IMR-90 (cell line): Measurements from ENCODE around the gene RABEP2. TPM values are rescaled to one million over a fixed set of nuclear protein-coding genes. Genes with fewer than 3 reads are reported as not detected.

ENCODE experiments used
- ATAC-seq: fragments of 200-7000 bp; cut with Tn5 transposase; 2 replicates; pipeline ENCODE4 v1.9.1; 2020; ENCODE audit warnings: low read depth, mild to moderate bottlenecking, moderate library complexity
- BruUV-seq: library from RNA; stranded (reverse); fragments of 400-500 nt; replicated peaks from 2 replicates; lab custom pipeline; 2021; lab: Mats Ljungman, UMichigan
- CTCF ChIA-PET: fragments of 300-600 bp; formaldehyde crosslinking; extraction: SDS; loops from one replicate; lab custom pipeline; 2021; ENCODE audit warnings: antibody characterized with exemption; lab: Yijun Ruan, JAX
- POLR2A ChIA-PET: fragments of 300-600 bp; sonication (Branson Sonifier 250); formaldehyde crosslinking; loops from one replicate; lab custom pipeline; 2022; ENCODE audit warnings: antibody characterized with exemption; ENCODE audit not compliant: unreplicated experiment; lab: Charles Lee
- DNase-seq: peaks from one replicate; pipeline ENCODE4 v3.0.0; 2013
- H2AFZ ChIP-seq: replicated peaks from 2 replicates; pipeline ENCODE3; 2013; ENCODE audit warnings: low read length, mild to moderate bottlenecking; ENCODE audit not compliant: poor library complexity
- H2AK5ac ChIP-seq: 2 replicates; pipeline ENCODE4 v1.6.1; 2013; ENCODE audit warnings: low read depth, low read length, inconsistent platforms
- H2AK9ac ChIP-seq: replicated peaks from 2 replicates; pipeline ENCODE3; 2013; ENCODE audit warnings: mild to moderate bottlenecking, low read depth, low read length, moderate library complexity; ENCODE audit not compliant: poor library complexity
- H2BK120ac ChIP-seq: 2 replicates; pipeline ENCODE4 v1.6.1; 2013; ENCODE audit warnings: low read depth, low read length, inconsistent platforms
- H2BK15ac ChIP-seq: 3 replicates; pipeline ENCODE4 v1.6.1; 2013; ENCODE audit warnings: low read depth, low read length, inconsistent platforms
- H2BK20ac ChIP-seq: 2 replicates; pipeline ENCODE4 v1.6.1; 2013; ENCODE audit warnings: low read depth, mild to moderate bottlenecking, inconsistent platforms, low read length, moderate library complexity
- H2BK5ac ChIP-seq: 2 replicates; pipeline ENCODE4 v1.6.1; 2013; ENCODE audit warnings: mild to moderate bottlenecking, low read depth, low read length, inconsistent platforms; ENCODE audit not compliant: poor library complexity, severe bottlenecking
- H3K14ac ChIP-seq: replicated peaks from 2 replicates; pipeline ENCODE4 v1.6.1; 2013; ENCODE audit warnings: low read depth, low read length, inconsistent platforms
- H3K18ac ChIP-seq: 2 replicates; pipeline ENCODE4 v1.6.1; 2013; ENCODE audit warnings: low read depth, low read length, control low read depth
- H3K23ac ChIP-seq: 2 replicates; pipeline ENCODE4 v1.6.1; 2013; ENCODE audit warnings: low read depth, low read length, inconsistent platforms
- H3K27ac ChIP-seq: 2 replicates; pipeline ENCODE4 v1.5.1; 2013; ENCODE audit warnings: mild to moderate bottlenecking, control low read depth, low read length; ENCODE audit not compliant: insufficient read depth
- H3K27me3 ChIP-seq: 2 replicates; pipeline ENCODE4 v1.6.1; 2013; ENCODE audit warnings: low read length; ENCODE audit not compliant: control insufficient read depth, insufficient read depth
- H3K36me3 ChIP-seq: 2 replicates; pipeline ENCODE4 v1.6.1; 2013; ENCODE audit warnings: low read length, mixed read lengths; ENCODE audit not compliant: control insufficient read depth, insufficient read depth
- H3K4ac ChIP-seq: 2 replicates; pipeline ENCODE4 v1.6.1; 2013; ENCODE audit warnings: low read depth, low read length, inconsistent platforms
- H3K4me1 ChIP-seq: 2 replicates; pipeline ENCODE4 v1.6.1; 2013; ENCODE audit warnings: low read length, mixed read lengths; ENCODE audit not compliant: control insufficient read depth, insufficient read depth
- H3K4me2 ChIP-seq: 2 replicates; pipeline ENCODE4 v1.6.1; 2013; ENCODE audit warnings: low read depth, mild to moderate bottlenecking, control low read depth, low read length, moderate library complexity
- H3K4me3 ChIP-seq: 2 replicates; pipeline ENCODE4 v1.5.1; 2013; ENCODE audit warnings: low read depth, mild to moderate bottlenecking, control low read depth, low read length, moderate library complexity; ENCODE audit not compliant: insufficient read depth
- H3K56ac ChIP-seq: 2 replicates; pipeline ENCODE4 v1.6.1; 2013; ENCODE audit warnings: low read length, inconsistent platforms; ENCODE audit not compliant: insufficient read depth; ENCODE audit errors: extremely low read depth
- H3K79me1 ChIP-seq, 2 experiments: 2 replicates each; pipeline ENCODE4 v1.6.1; 2013; ENCODE audit warnings: low read length in 2 of 2, inconsistent platforms in 1 of 2, low read depth in 1 of 2
- H3K9ac ChIP-seq: 2 replicates; pipeline ENCODE4 v1.6.1; 2013; ENCODE audit warnings: low read depth, low read length, control low read depth
- H3K9me1 ChIP-seq: 2 replicates; pipeline ENCODE4 v1.6.1; 2013; ENCODE audit warnings: low read length, inconsistent platforms; ENCODE audit not compliant: insufficient read depth
- H3K9me3 ChIP-seq: 2 replicates; pipeline ENCODE4 v1.6.1; 2013; ENCODE audit warnings: low read length; ENCODE audit not compliant: control insufficient read depth, insufficient read depth
- H4K20me1 ChIP-seq: 2 replicates; pipeline ENCODE4 v1.6.1; 2013; ENCODE audit warnings: low read length, inconsistent platforms; ENCODE audit not compliant: insufficient read depth
- H4K5ac ChIP-seq: 2 replicates; pipeline ENCODE4 v1.6.1; 2013; ENCODE audit warnings: mild to moderate bottlenecking, low read depth, low read length, control low read depth
- H4K8ac ChIP-seq, 2 experiments: 2 replicates each; pipeline ENCODE4 v1.6.1; 2013; ENCODE audit warnings: low read depth in 2 of 2, low read length in 2 of 2, control low read depth in 1 of 2, inconsistent platforms in 1 of 2
- H4K91ac ChIP-seq: 2 replicates; pipeline ENCODE4 v1.6.1; 2013; ENCODE audit warnings: low read depth, low read length, inconsistent platforms; ENCODE audit not compliant: insufficient read depth
- CEBPB ChIP-seq: IDR thresholded peaks from 2 replicates; pipeline ENCODE4 v1.6.1; 2012; ENCODE audit warnings: low read depth, low read length, improper control_type of control experiment
- CHD1 ChIP-seq: IDR thresholded peaks from 2 replicates; pipeline ENCODE4 v1.6.1; 2012; ENCODE audit warnings: low read depth, low read length, improper control_type of control experiment
- FOS ChIP-seq: fragments of 150-350 bp; IDR thresholded peaks from 2 replicates; pipeline ENCODE4 v1.6.1; 2016; ENCODE audit warnings: low read depth, low read length
- MAFK ChIP-seq: IDR thresholded peaks from 2 replicates; pipeline ENCODE4 v1.6.1; 2012; ENCODE audit warnings: low read depth, low read length, improper control_type of control experiment
- MAZ ChIP-seq: IDR thresholded peaks from 2 replicates; pipeline ENCODE4 v1.6.1; 2012; ENCODE audit warnings: low read depth, mild to moderate bottlenecking, low read length, improper control_type of control experiment, moderate library complexity, borderline replicate concordance
- MXI1 ChIP-seq: IDR thresholded peaks from 2 replicates; pipeline ENCODE4 v1.6.1; 2012; ENCODE audit warnings: low read depth, mild to moderate bottlenecking, low read length, moderate library complexity, borderline replicate concordance
- POLR2A ChIP-seq: IDR thresholded peaks from 2 replicates; pipeline ENCODE4 v1.6.1; 2012; ENCODE audit warnings: mild to moderate bottlenecking, low read depth, low read length
- RAD21 ChIP-seq: IDR thresholded peaks from 2 replicates; pipeline ENCODE4 v1.6.1; 2012; ENCODE audit warnings: low read length, improper control_type of control experiment
- RCOR1 ChIP-seq: IDR thresholded peaks from 2 replicates; pipeline ENCODE4 v1.6.1; 2012; ENCODE audit warnings: mild to moderate bottlenecking, low read length, improper control_type of control experiment; ENCODE audit not compliant: insufficient replicate concordance
- SMC3 ChIP-seq: fragments of 150-350 bp; IDR thresholded peaks from 2 replicates; pipeline ENCODE4 v1.6.1; 2016; ENCODE audit warnings: low read depth, mild to moderate bottlenecking, antibody characterized with exemption, low read length, moderate library complexity
- WGBS, 2 experiments: methylation state at CpG; one replicate each; pipeline versions ENCODE4 v1.1.5 to v1.1.7; 2013; ENCODE audit warnings: missing lambda C conversion rate in 2 of 2; ENCODE audit not compliant: insufficient read length in 1 of 2; ENCODE audit errors: extremely low coverage in 2 of 2; 5-methylcytosine and 5-hydroxymethylcytosine counted together
- dilution Hi-C: fragments of 300-500 bp; cut with HindIII; formaldehyde crosslinking; loops from one replicate; pipeline ENCODE4 v1.14.3; 2018; ENCODE audit warnings: low sequenced_read_pairs; ENCODE audit not compliant: unreplicated experiment
- in situ Hi-C: fragments of 300-500 bp; cut with MboI; formaldehyde crosslinking; loops from 3 replicates; pipeline ENCODE4 v1.14.3; 2019; ENCODE audit warnings: low sequenced_read_pairs, inconsistent platforms, mixed read lengths
- intact Hi-C: fragments of 100-400 bp; cut with micrococcal nuclease; formaldehyde crosslinking; loops from 2 replicates; pipeline ENCODE4 v1.10.0; 2022
- polyA plus RNA-seq, 3 experiments: library from polyadenylated mRNA; depleted of rRNA; stranded (reverse); fragments of >200 nt; gene quantifications; 2 replicates each; pipeline ENCODE4 v1.2.3, GENCODE V29; 2012; ENCODE audit warnings: low replicate concordance in 1 of 3
- total RNA-seq: library from RNA; depleted of rRNA; stranded (reverse); fragments of >200 nt; gene quantifications from 2 replicates; pipeline ENCODE4 v1.2.3, GENCODE V29; 2012
- TF ChIP-seq, protein P1 (sequence below): conservative IDR thresholded peaks from 2 replicates; pipeline ENCODE4 v1.5.1; 2012; ENCODE audit warnings: mild to moderate bottlenecking, low read depth, low read length, improper control_type of control experiment

RABEP2 gene
- total and polyA plus RNA-seq, 2 of the 4 experiments (the other 2 are of a cell fraction) = 12.2 to 20.0 TPM

DNA sequence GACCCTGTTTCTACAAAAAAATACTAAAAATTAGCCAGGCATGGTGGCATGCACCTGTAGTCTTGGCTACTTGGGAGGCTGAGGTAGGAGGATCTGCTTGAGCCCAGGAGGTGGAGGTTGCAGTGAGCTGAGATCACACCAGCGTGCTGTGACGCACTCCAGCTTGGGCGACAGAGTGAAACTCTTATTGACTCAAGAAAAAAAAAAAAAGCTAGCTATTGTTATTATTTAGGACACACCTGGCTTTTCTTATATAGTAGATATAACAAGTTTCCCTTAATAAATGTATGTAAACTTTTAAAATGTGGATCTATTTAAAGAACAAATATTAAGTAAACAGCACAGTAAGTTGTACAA is 1.8 kb downstream of the RABEP2 start:
- no peak overlapping the region for H3K56ac ChIP-seq
- POLR2A ChIA-PET = no interaction called here
- H3K9ac ChIP-seq = no peak overlapping the region
- peaks cover 0 to 13% of the 10 kb centered on the region in 2 experiments; a peak in 3 of 4 replicates for H3K79me1 ChIP-seq
- no peak overlapping the region for H4K8ac ChIP-seq
- CTCF ChIA-PET = interaction anchor here (0.5 kb wide), 1 partner anchor 15 kb away, joined by 4 read pairs; no protein-coding TSS in a partner anchor
- peaks cover 2% of the 10 kb centered on the region; the same call in 1 of the 2 replicates for H3K4me1 ChIP-seq
- no peak overlapping the region for H3K18ac ChIP-seq
- no peak overlapping the region for H3K4me2 ChIP-seq
- DNase-seq = no peak
- no peak overlapping the region for H2BK5ac ChIP-seq
- no peak overlapping the region for H4K5ac ChIP-seq
- no peak overlapping the region for H2AK5ac ChIP-seq
- peaks cover 9% of the 10 kb centered on the region; the same call in 1 of the 2 replicates for H4K20me1 ChIP-seq
- H3K36me3 ChIP-seq = peaks cover 10% of the 10 kb centered on the region
- H2AK9ac ChIP-seq = no peak overlapping the region
- no peak overlapping the region for H3K27ac ChIP-seq
- H2BK20ac ChIP-seq = no peak overlapping the region
- BruUV-seq = no TSS peak
- no peak overlapping the region for H3K4me3 ChIP-seq
- intact Hi-C loops (no loop called here), dilution Hi-C loops (no loop called here), in situ Hi-C loops (loop anchor here (5.0 kb wide), 1 partner anchor 46 kb away; the partner anchor contains the start of gene ATP2A1)
- H3K9me1 ChIP-seq = peaks cover 7% of the 10 kb centered on the region
- no peak overlapping the region for H3K14ac ChIP-seq
- no peak overlapping the region for H3K23ac ChIP-seq
- no peak for TF ChIP-seq RCOR1
- TF ChIP-seq MAFK = no peak
- TF ChIP-seq SMC3 = no peak
- no peak for TF ChIP-seq FOS
- no peak for TF ChIP-seq RAD21
- TF ChIP-seq, protein P1, sequence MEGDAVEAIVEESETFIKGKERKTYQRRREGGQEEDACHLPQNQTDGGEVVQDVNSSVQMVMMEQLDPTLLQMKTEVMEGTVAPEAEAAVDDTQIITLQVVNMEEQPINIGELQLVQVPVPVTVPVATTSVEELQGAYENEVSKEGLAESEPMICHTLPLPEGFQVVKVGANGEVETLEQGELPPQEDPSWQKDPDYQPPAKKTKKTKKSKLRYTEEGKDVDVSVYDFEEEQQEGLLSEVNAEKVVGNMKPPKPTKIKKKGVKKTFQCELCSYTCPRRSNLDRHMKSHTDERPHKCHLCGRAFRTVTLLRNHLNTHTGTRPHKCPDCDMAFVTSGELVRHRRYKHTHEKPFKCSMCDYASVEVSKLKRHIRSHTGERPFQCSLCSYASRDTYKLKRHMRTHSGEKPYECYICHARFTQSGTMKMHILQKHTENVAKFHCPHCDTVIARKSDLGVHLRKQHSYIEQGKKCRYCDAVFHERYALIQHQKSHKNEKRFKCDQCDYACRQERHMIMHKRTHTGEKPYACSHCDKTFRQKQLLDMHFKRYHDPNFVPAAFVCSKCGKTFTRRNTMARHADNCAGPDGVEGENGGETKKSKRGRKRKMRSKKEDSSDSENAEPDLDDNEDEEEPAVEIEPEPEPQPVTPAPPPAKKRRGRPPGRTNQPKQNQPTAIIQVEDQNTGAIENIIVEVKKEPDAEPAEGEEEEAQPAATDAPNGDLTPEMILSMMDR = no peak
- no peak for TF ChIP-seq MAZ
- TF ChIP-seq CHD1 = no peak
- no peak for TF ChIP-seq POLR2A
- no peak for TF ChIP-seq MXI1
- TF ChIP-seq CEBPB = no peak
- no CpG with 5 or more reads among the region's 3 CpGs for WGBS, 2 experiments
- no peak overlapping the region for H2AFZ ChIP-seq
- ATAC-seq = no peak
- no peak overlapping the region for H2BK15ac ChIP-seq
- H3K4ac ChIP-seq = no peak overlapping the region
- no peaks in the 10 kb centered on the region for H3K9me3 ChIP-seq
- H3K27me3 ChIP-seq = no peaks in the 10 kb centered on the region
- no peak overlapping the region for H2BK120ac ChIP-seq
- H4K91ac ChIP-seq = no peak overlapping the region
